ENCODE data around the gene MAN1C1. TPM values are rescaled to one million over a fixed set of nuclear protein-coding genes. Genes with fewer than 3 reads are reported as not detected.

MAN1C1 gene
- total RNA-seq, 4 donors from 2014 or later = 28.1 to 60.4 (median 32.7) TPM

DNA sequence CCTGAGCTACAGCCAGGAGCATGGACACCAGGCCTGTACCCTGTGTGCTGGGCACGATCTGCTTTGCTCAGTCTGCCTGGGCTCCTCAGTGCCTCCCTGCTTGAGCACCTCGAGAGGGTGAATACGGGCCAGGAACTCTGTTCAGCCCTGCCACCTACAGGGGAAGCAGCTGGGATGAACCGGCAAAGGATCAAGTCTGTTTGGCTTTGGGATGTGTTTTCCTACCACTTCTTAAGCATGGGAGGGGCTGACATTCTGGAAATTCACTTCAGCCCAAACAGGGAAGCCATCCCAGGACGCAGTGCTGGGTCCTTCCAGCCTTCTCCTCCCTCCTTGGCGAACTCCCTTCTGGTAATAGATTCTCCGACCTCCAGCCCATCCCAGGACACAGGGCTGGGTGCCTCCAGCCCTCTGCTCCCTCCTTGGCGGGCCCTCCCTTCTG is 127.6 kb downstream of the MAN1C1 start:
- peaks cover 68 to 76% of the 10 kb centered on the region in 2 donors for H3K4me1 ChIP-seq
- WGBS, 2 donors = 25 to 50% methylated on average over 4 to 8 of the region's 8 CpGs
- intact Hi-C loops (cut with DNase I) = loop anchor here (5.0 kb wide), 2 partner anchors 62 to 127 kb away; partner anchors contain the start of gene MAN1C1
- DNase-seq = peak; percentile 91 to 94
- no peaks in the 10 kb centered on the region for H3K36me3 ChIP-seq
- H3K4me3 ChIP-seq (replicated peaks in 1 of 3) = no peak overlapping the region
- TF ChIP-seq, protein P1, sequence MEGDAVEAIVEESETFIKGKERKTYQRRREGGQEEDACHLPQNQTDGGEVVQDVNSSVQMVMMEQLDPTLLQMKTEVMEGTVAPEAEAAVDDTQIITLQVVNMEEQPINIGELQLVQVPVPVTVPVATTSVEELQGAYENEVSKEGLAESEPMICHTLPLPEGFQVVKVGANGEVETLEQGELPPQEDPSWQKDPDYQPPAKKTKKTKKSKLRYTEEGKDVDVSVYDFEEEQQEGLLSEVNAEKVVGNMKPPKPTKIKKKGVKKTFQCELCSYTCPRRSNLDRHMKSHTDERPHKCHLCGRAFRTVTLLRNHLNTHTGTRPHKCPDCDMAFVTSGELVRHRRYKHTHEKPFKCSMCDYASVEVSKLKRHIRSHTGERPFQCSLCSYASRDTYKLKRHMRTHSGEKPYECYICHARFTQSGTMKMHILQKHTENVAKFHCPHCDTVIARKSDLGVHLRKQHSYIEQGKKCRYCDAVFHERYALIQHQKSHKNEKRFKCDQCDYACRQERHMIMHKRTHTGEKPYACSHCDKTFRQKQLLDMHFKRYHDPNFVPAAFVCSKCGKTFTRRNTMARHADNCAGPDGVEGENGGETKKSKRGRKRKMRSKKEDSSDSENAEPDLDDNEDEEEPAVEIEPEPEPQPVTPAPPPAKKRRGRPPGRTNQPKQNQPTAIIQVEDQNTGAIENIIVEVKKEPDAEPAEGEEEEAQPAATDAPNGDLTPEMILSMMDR (IDR thresholded peaks at IDR 0.05) = peak in 5 of 6 experiments; percentile 12 to 77 (median 69)
- TF ChIP-seq POLR2A (IDR thresholded peaks at IDR 0.05) = peak in 1 of 2 donors; percentile 54
- H3K9me3 ChIP-seq = no peaks in the 10 kb centered on the region
- no peaks in the 10 kb centered on the region for H3K27me3 ChIP-seq
- H3K27ac ChIP-seq = peak overlapping the region; percentile 98 to 99 (median 99)

GRCh38 chr1:25744636-25745425 is 128.2 kb downstream of the MAN1C1 start:
- no peak overlapping the region for H3K4me3 ChIP-seq (replicated peaks in 1 of 3)
- H3K27ac ChIP-seq = peak overlapping the region; percentile 98 to 99 (median 99)
- H3K27me3 ChIP-seq = no peaks in the 10 kb centered on the region
- no peaks in the 10 kb centered on the region for H3K36me3 ChIP-seq
- peak; percentile 41 to 61 for DNase-seq
- 78 to 80% methylated on average over 8 of the region's 8 CpGs for whole genome bisulfite sequencing, 2 donors
- intact Hi-C loops (cut with DNase I) = loop anchor here (5.0 kb wide), 3 partner anchors 48 to 128 kb away; partner anchors contain the start of gene MAN1C1
- peaks cover 68 to 76% of the 10 kb centered on the region in 2 donors for H3K4me1 ChIP-seq
- TF ChIP-seq POLR2A (IDR thresholded peaks at IDR 0.05) = no peak
- TF ChIP-seq, protein P1 (IDR thresholded peaks at IDR 0.05) = no peak
- H3K9me3 ChIP-seq = no peaks in the 10 kb centered on the region

DNA sequence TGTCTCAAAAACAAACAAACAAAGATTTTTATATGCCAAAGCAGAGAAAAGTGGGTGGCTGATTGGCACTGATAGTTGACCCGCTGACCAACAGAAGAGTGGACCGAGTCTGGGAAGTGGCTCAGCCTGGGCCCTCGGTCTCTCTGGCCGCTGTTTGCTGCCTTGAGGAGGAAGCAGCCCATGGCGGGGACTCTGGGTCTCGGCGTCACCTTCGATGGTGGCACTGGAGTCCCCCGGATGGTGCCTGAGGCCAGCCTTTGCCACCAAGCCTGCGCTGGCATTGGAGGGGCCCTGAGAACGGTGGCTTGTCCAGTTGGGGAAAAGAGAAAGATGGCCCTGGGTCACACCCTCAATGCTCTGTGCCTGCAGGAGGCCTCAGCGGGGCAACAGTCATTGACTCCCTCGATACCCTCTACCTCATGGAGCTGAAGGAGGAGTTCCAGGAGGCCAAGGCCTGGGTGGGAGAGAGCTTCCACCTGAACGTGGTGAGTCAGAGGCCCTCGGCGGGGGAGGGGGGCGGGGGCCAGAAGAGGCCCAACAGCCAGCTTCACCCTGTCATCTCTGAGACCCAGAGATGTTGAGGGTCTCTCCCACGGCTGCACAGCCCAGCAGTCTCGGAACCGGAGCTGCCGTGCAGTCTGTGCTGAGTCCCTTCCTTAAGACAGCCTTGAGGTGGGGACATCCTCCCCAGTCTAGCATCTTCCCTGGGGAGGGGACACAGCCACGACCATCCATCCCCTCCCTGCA is 129.9 kb downstream of the MAN1C1 start:
- 92 to 96% methylated on average over 14 to 18 of the region's 22 CpGs for WGBS, 2 donors
- TF ChIP-seq, protein P1 (IDR thresholded peaks at IDR 0.05) = no peak
- TF ChIP-seq POLR2A (IDR thresholded peaks at IDR 0.05) = no peak

GRCh38 chr1:25747046-25747719 is 130.6 kb downstream of the MAN1C1 start:
- DNase-seq = no peak
- Histone ChIP-seq H3K4me1 (peaks cover 51 to 59% of the 10 kb centered on the region in 2 donors), H3K9me3 (no peaks in the 10 kb centered on the region), H3K36me3 (no peaks in the 10 kb centered on the region), H3K27me3 (no peaks in the 10 kb centered on the region), H3K27ac (peak overlapping the region; percentile 83 to 99 (median 85)), H3K4me3 (replicated peaks in 1 of 3) (no peak overlapping the region)
- intact Hi-C loops (cut with DNase I) = loop anchor here (5.0 kb wide), 1 partner anchor 50 kb away; no protein-coding TSS in a partner anchor
- TF ChIP-seq, protein P1 (IDR thresholded peaks at IDR 0.05) = no peak
- no peak for TF ChIP-seq POLR2A (IDR thresholded peaks at IDR 0.05)
- 91% methylated on average over 7 to 11 of the region's 12 CpGs for WGBS, 2 donors

More for the DNA sequence above, 129.9 kb downstream of the MAN1C1 start:
- H3K4me3 ChIP-seq (replicated peaks in 1 of 3) = no peak overlapping the region
- no peak for DNase-seq
- intact Hi-C loops (cut with DNase I) = loop anchor here (5.0 kb wide), 1 partner anchor 49 kb away; no protein-coding TSS in a partner anchor
- H3K4me1 ChIP-seq = peaks cover 58 to 66% of the 10 kb centered on the region in 2 donors
- peak overlapping the region in 2 of 3 donors; percentile 98 to 99 for H3K27ac ChIP-seq
- H3K27me3 ChIP-seq = no peaks in the 10 kb centered on the region
- no peaks in the 10 kb centered on the region for H3K36me3 ChIP-seq
- H3K9me3 ChIP-seq = no peaks in the 10 kb centered on the region
